Hepatocyte (in vitro differentiated cells): ENCODE results near the gene ABHD15. TPM values are rescaled to one million over a fixed set of nuclear protein-coding genes. Genes with fewer than 3 reads are reported as not detected.

Source experiments
- DNase-seq: peaks from one replicate; pipeline ENCODE4 v3.0.0-alpha.2; 2016; ENCODE audit warnings: low spot score
- H2AFZ ChIP-seq: fragments of 200-600 bp; sonication (generic); 2 replicates; pipeline ENCODE4 v1.6.0; 2016; ENCODE audit warnings: antibody characterized with exemption, mild to moderate bottlenecking
- H3K27ac ChIP-seq: fragments of 200-600 bp; sonication (generic); 2 replicates; pipeline ENCODE4 v1.5.1; 2016; ENCODE audit warnings: mild to moderate bottlenecking
- H3K27me3 ChIP-seq: fragments of 200-600 bp; sonication (generic); 2 replicates; pipeline ENCODE4 v1.6.1; 2016
- H3K36me3 ChIP-seq: fragments of 200-600 bp; sonication (generic); replicated peaks from 2 replicates; pipeline ENCODE4 v1.5.1; 2016; ENCODE audit warnings: low read depth; ENCODE audit not compliant: insufficient read depth
- H3K4me1 ChIP-seq: fragments of 200-600 bp; sonication (generic); 2 replicates; pipeline ENCODE4 v1.5.1; 2016; ENCODE audit warnings: mild to moderate bottlenecking, moderate library complexity; ENCODE audit not compliant: insufficient read depth
- H3K4me2 ChIP-seq: fragments of 200-600 bp; sonication (generic); 2 replicates; pipeline ENCODE4 v1.6.0; 2016
- H3K4me3 ChIP-seq: fragments of 200-600 bp; sonication (generic); 2 replicates; pipeline ENCODE4 v1.5.1; 2016; ENCODE audit warnings: mild to moderate bottlenecking
- H3K79me2 ChIP-seq: fragments of 200-600 bp; sonication (generic); 2 replicates; pipeline ENCODE4 v1.6.0; 2017; ENCODE audit warnings: mild to moderate bottlenecking
- H3K9me2 ChIP-seq: fragments of 200-600 bp; sonication (generic); replicated peaks from 2 replicates; pipeline ENCODE4 v1.6.0; 2017; ENCODE audit warnings: mild to moderate bottlenecking; ENCODE audit not compliant: insufficient read depth
- H3K9me3 ChIP-seq: fragments of 200-600 bp; sonication (generic); 2 replicates; pipeline ENCODE4 v1.5.1; 2016; ENCODE audit warnings: low read depth, mild to moderate bottlenecking
- H4K20me1 ChIP-seq: fragments of 200-600 bp; sonication (generic); 2 replicates; pipeline ENCODE4 v1.6.0; 2016; ENCODE audit warnings: mild to moderate bottlenecking; ENCODE audit not compliant: insufficient read depth, poor library complexity, severe bottlenecking
- CTCF ChIP-seq: fragments of 200-600 bp; sonication (generic); IDR thresholded peaks from 2 replicates; pipeline ENCODE4 v1.5.1; 2016; ENCODE audit warnings: antibody characterized with exemption, mild to moderate bottlenecking; ENCODE audit not compliant: poor library complexity
- EZH2 ChIP-seq: fragments of 200-600 bp; sonication (generic); IDR thresholded peaks from 2 replicates; pipeline ENCODE4 v1.6.1; 2016; ENCODE audit warnings: antibody characterized with exemption, mild to moderate bottlenecking, borderline replicate concordance
- EZH2phosphoT487 ChIP-seq: fragments of 200-600 bp; sonication (generic); IDR thresholded peaks from one replicate; pipeline ENCODE4 v1.6.1; 2018; ENCODE audit warnings: antibody characterized with exemption, mild to moderate bottlenecking, low read depth, moderate library complexity; ENCODE audit not compliant: unreplicated experiment, severe bottlenecking
- WGBS: methylation state at CpG from one replicate; pipeline ENCODE4 v1.1.6; 2016; ENCODE audit warnings: low lambda C conversion rate; ENCODE audit errors: missing lambda C conversion rate; 5-methylcytosine and 5-hydroxymethylcytosine counted together
- polyA plus RNA-seq: library from polyadenylated mRNA; unstranded; fragments of >200 nt; fragmentation: Nextera tagmentation; extraction: Ambion mirVana; gene quantifications from 2 replicates; pipeline ENCODE4 v1.2.1, GENCODE V29; 2016
- total RNA-seq: library from RNA; depleted of rRNA; stranded (reverse); fragments of >200 nt; gene quantifications from 2 replicates; pipeline ENCODE4 v1.2.3, GENCODE V29; 2014

ABHD15 gene
- total and polyA plus RNA-seq, 2 experiments from 2014 or later = 11.0 to 19.2 TPM

GRCh38 chr17:29557085-29557738 is 9.6 kb downstream of the ABHD15 start:
- no peak for TF ChIP-seq EZH2phosphoT487
- no peak for TF ChIP-seq EZH2
- no peak for TF ChIP-seq CTCF
- 67% methylated on average over 1 of the region's 1 CpG for WGBS

GRCh38 chr17:29555840-29556239 is 11.0 kb downstream of the ABHD15 start:
- Histone ChIP-seq H3K79me2 (no peaks in the 10 kb centered on the region), H4K20me1 (no peaks in the 10 kb centered on the region), H3K36me3 (no peaks in the 10 kb centered on the region), H2AFZ (no peak overlapping the region), H3K4me3 (no peak overlapping the region), H3K9me3 (no peaks in the 10 kb centered on the region), H3K4me1 (peaks cover 5% of the 10 kb centered on the region), H3K9me2 (no peaks in the 10 kb centered on the region), H3K4me2 (no peak overlapping the region), H3K27ac (no peak overlapping the region), H3K27me3 (no peaks in the 10 kb centered on the region)
- WGBS = 47% methylated on average over 3 of the region's 3 CpGs
- peak; percentile 68 for DNase-seq
- TF ChIP-seq CTCF = no peak
- no peak for TF ChIP-seq EZH2phosphoT487
- TF ChIP-seq EZH2 = no peak

More at GRCh38 chr17:29557085-29557738, 9.6 kb downstream of the ABHD15 start:
- H3K27ac ChIP-seq = peak overlapping the region; percentile 72
- no peaks in the 10 kb centered on the region for H4K20me1 ChIP-seq
- DNase-seq = peak; percentile 11
- no peaks in the 10 kb centered on the region for H3K79me2 ChIP-seq
- H3K4me3 ChIP-seq = no peak overlapping the region
- H3K9me3 ChIP-seq = no peaks in the 10 kb centered on the region
- no peak overlapping the region for H2AFZ ChIP-seq
- peaks cover 5% of the 10 kb centered on the region for H3K4me1 ChIP-seq
- no peaks in the 10 kb centered on the region for H3K27me3 ChIP-seq
- no peak overlapping the region for H3K4me2 ChIP-seq
- no peaks in the 10 kb centered on the region for H3K9me2 ChIP-seq
- H3K36me3 ChIP-seq = no peaks in the 10 kb centered on the region

GRCh38 chr17:29549177-29549923 is 17.5 kb downstream of the ABHD15 start:
- Histone ChIP-seq H3K79me2 (no peaks in the 10 kb centered on the region), H3K4me3 (no peak overlapping the region), H4K20me1 (no peaks in the 10 kb centered on the region), H3K27ac (no peak overlapping the region), H3K4me2 (no peak overlapping the region), H3K9me3 (no peaks in the 10 kb centered on the region), H3K4me1 (no peaks in the 10 kb centered on the region), H3K27me3 (no peaks in the 10 kb centered on the region), H3K9me2 (no peaks in the 10 kb centered on the region), H3K36me3 (no peaks in the 10 kb centered on the region), H2AFZ (no peak overlapping the region)
- TF ChIP-seq CTCF (no peak), EZH2phosphoT487 (no peak), EZH2 (no peak)
- DNase-seq = peak; percentile 22
- 50% methylated on average over 5 of the region's 5 CpGs for WGBS
